ENCODE data around the gene OR51T1.

GRCh38 chr11:4884361-4884760, 2.7 kb downstream of the OR51T1 start:
- no peak for TF ChIP-seq CTCF (IDR thresholded peaks at IDR 0.05)
- TF ChIP-seq POLR2A (IDR thresholded peaks at IDR 0.05), result no peak
- TF ChIP-seq EP300 (IDR thresholded peaks at IDR 0.05), result no peak
